MCF 10A (cell line): Measurements from ENCODE around the gene SCARB1. TPM values are rescaled to one million over a fixed set of nuclear protein-coding genes. Genes with fewer than 3 reads are reported as not detected.
A peak's percentile ranks its signal among the peaks of the same experiment; 100 is the strongest.

ENCODE experiments used
- BruUV-seq: library from RNA; stranded (reverse); fragments of 400-500 nt; replicated peaks from 2 replicates; lab custom pipeline; 2021; lab: Mats Ljungman, UMichigan
- CTCF ChIA-PET: fragments of 300-600 bp; sonication (Branson Sonifier 250); formaldehyde crosslinking; extraction: SDS; loops from one replicate; lab custom pipeline; 2021; ENCODE audit warnings: antibody characterized with exemption, inconsistent platforms; lab: Yijun Ruan, JAX
- POLR2A ChIA-PET: fragments of 300-600, 350-650 bp; sonication (Branson Sonifier 250); formaldehyde crosslinking; extraction: SDS; loops from one replicate; lab custom pipeline; 2020; ENCODE audit warnings: antibody characterized with exemption, inconsistent platforms; lab: Yijun Ruan, JAX
- DNase-seq: peaks from one replicate; pipeline ENCODE4 v3.0.0-alpha.2; 2018; ENCODE audit not compliant: unreplicated experiment
- H3K27ac Mint-ChIP-seq: one replicate; pipeline ENCODE4 v1.8.0; 2022; ENCODE audit warnings: mild to moderate bottlenecking, low read depth, mixed read lengths; ENCODE audit not compliant: unreplicated experiment
- H3K27me3 Mint-ChIP-seq: one replicate; pipeline ENCODE4 v1.8.0; 2022; ENCODE audit warnings: mixed read lengths; ENCODE audit not compliant: insufficient read depth, unreplicated experiment
- H3K36me3 Mint-ChIP-seq: one replicate; pipeline ENCODE4 v1.8.0; 2022; ENCODE audit warnings: mild to moderate bottlenecking, moderate library complexity, mixed read lengths; ENCODE audit not compliant: insufficient read depth, unreplicated experiment
- H3K4me1 Mint-ChIP-seq: one replicate; pipeline ENCODE4 v1.8.0; 2022; ENCODE audit warnings: mixed read lengths; ENCODE audit not compliant: insufficient read depth, unreplicated experiment
- H3K4me3 Mint-ChIP-seq: one replicate; pipeline ENCODE4 v1.8.0; 2022; ENCODE audit warnings: mild to moderate bottlenecking, moderate library complexity, mixed read lengths; ENCODE audit not compliant: unreplicated experiment
- H3K9me3 Mint-ChIP-seq: one replicate; pipeline ENCODE4 v1.8.0; 2022; ENCODE audit warnings: mixed read lengths; ENCODE audit not compliant: unreplicated experiment
- CTCF ChIP-seq: fragments of 200-600 bp; IDR thresholded peaks from one replicate; pipeline ENCODE4 v1.8.0; 2022; ENCODE audit warnings: antibody characterized with exemption, mild to moderate bottlenecking; ENCODE audit not compliant: unreplicated experiment
- intact Hi-C: fragments of 100-400 bp; cut with micrococcal nuclease; formaldehyde crosslinking; loops from 2 replicates; pipeline ENCODE4 v1.14.1; 2022
- total RNA-seq: library from RNA; stranded (reverse); gene quantifications from 2 replicates; pipeline ENCODE4 v1.2.3, GENCODE V29; 2022

The SCARB1 gene
- total RNA-seq, 1 experiment from 2014 or later = 71.0 TPM

GRCh38 chr12:124747426-124748161, 116.1 kb downstream of the SCARB1 start:
- intact Hi-C loops = loop anchor here (2.0 to 5.0 kb wide), 4 partner anchors 65 to 235 kb away; partner anchors contain the start of gene NCOR2
- H3K36me3 Mint-ChIP-seq = no peaks in the 10 kb centered on the region
- BruUV-seq = no TSS peak
- H3K4me1 Mint-ChIP-seq = peaks cover 34% of the 10 kb centered on the region
- ChIA-PET POLR2A (interaction anchor here (0.6 to 2.8 kb wide), 21 partner anchors 8 to 1145 kb away, joined by 3 to 16 read pairs (median 3); partner anchors contain the start of gene DDX55), CTCF (interaction anchor here (0.6 to 1.4 kb wide), 5 partner anchors 8 to 229 kb away, joined by 3 to 9 read pairs (median 3); no protein-coding TSS in a partner anchor)
- no peaks in the 10 kb centered on the region for H3K9me3 Mint-ChIP-seq
- TF ChIP-seq CTCF = no peak
- no peaks in the 10 kb centered on the region for H3K27me3 Mint-ChIP-seq
- H3K27ac Mint-ChIP-seq = peak overlapping the region; percentile 22
- DNase-seq = peak; percentile 97
- no peak overlapping the region for H3K4me3 Mint-ChIP-seq

- peaks cover 29% of the 10 kb centered on the region for H3K4me1 Mint-ChIP-seq
- intact Hi-C loops = loop anchor here (2.0 to 5.0 kb wide), 4 partner anchors 65 to 235 kb away; partner anchors contain the start of gene NCOR2
- no peak for TF ChIP-seq CTCF
- CTCF ChIA-PET = interaction anchor here (1.0 to 1.5 kb wide), 6 partner anchors 19 to 378 kb away, joined by 3 to 9 read pairs (median 4); no protein-coding TSS in a partner anchor
- POLR2A ChIA-PET = interaction anchor here (0.6 to 2.8 kb wide), 21 partner anchors 8 to 1382 kb away, joined by 3 to 16 read pairs (median 4); no protein-coding TSS in a partner anchor
- DNase-seq = no peak
- no TSS peak for BruUV-seq
- H3K9me3 Mint-ChIP-seq = no peaks in the 10 kb centered on the region
- H3K27ac Mint-ChIP-seq = no peak overlapping the region
- H3K27me3 Mint-ChIP-seq = no peaks in the 10 kb centered on the region
- no peaks in the 10 kb centered on the region for H3K36me3 Mint-ChIP-seq
- H3K4me3 Mint-ChIP-seq = peak overlapping the region; percentile 53
These were observed 116.8 kb downstream of the SCARB1 start for GRCh38 chr12:124746649-124747425.

GRCh38 chr12:124745891-124746570, 117.6 kb downstream of the SCARB1 start:
- BruUV-seq = no TSS peak
- H3K27ac Mint-ChIP-seq = no peak overlapping the region
- intact Hi-C loops = loop anchor here (2.0 to 5.0 kb wide), 4 partner anchors 64 to 234 kb away; partner anchors contain the start of gene NCOR2
- CTCF ChIA-PET = interaction anchor here (0.9 to 1.5 kb wide), 5 partner anchors 20 to 702 kb away, joined by 3 to 4 read pairs (median 4); no protein-coding TSS in a partner anchor
- no peaks in the 10 kb centered on the region for H3K36me3 Mint-ChIP-seq
- no peaks in the 10 kb centered on the region for H3K9me3 Mint-ChIP-seq
- peak overlapping the region; percentile 53 for H3K4me3 Mint-ChIP-seq
- TF ChIP-seq CTCF = no peak
- POLR2A ChIA-PET = interaction anchor here (0.6 to 2.8 kb wide), 12 partner anchors 9 to 1381 kb away, joined by 3 to 16 read pairs (median 4); no protein-coding TSS in a partner anchor
- H3K4me1 Mint-ChIP-seq = peaks cover 30% of the 10 kb centered on the region
- DNase-seq = peak; percentile 91
- H3K27me3 Mint-ChIP-seq = no peaks in the 10 kb centered on the region
